CD4-positive, alpha-beta T cell treated with Interferon alpha-2 for 1 hour (primary cell): ENCODE data around the gene IPO11.
"Not testable (repeated sequence)": the region's sequence is repeated elsewhere in the genome, so short reads cannot be mapped to it uniquely, and the experiment has no call there.

Experiments
- DNase-seq, 2 donors: peaks; one replicate each; pipeline ENCODE4 v3.0.0-alpha.2; 2020 to 2022

IPO11 gene

DNA sequence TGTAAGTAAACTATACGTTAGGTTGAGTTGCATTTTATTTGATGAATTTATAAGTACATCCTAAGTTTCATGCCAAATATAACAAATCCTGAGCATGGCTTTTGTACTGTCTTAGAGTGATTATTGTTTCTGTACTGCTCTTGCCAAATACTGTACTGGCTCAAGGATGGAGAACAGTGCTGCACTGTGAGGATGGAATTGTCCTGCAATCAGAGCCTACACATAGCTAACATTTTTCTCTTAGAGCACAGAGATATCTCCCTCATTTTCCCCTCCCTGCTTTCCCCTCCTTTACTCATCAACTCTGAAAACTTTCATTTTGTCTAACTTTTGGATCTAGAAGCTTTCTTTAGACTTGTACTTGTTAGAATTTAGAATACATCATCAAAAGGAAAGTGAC is 194.3 kb downstream of the IPO11 start:
- DNase-seq = no peak

DNA sequence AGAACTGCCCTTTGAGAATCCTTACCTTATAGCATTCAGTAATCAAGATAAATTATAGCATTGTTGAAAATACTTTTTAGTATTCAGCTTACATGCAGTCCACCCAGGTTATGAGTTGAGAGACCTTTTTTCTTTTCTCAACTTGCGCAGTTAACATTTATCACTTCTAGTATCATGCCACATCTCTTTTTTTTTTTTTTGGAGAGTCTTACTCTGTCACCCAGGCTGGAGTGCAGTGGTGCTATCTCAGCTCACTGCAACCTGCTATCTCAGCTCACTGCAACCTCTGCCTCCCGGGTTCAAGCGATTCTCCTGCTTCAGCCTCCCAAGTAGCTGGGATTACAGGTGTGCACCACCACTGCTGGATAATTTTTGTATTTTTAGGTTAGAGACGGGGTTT is 195.1 kb downstream of the IPO11 start:
- no peak for DNase-seq

DNA sequence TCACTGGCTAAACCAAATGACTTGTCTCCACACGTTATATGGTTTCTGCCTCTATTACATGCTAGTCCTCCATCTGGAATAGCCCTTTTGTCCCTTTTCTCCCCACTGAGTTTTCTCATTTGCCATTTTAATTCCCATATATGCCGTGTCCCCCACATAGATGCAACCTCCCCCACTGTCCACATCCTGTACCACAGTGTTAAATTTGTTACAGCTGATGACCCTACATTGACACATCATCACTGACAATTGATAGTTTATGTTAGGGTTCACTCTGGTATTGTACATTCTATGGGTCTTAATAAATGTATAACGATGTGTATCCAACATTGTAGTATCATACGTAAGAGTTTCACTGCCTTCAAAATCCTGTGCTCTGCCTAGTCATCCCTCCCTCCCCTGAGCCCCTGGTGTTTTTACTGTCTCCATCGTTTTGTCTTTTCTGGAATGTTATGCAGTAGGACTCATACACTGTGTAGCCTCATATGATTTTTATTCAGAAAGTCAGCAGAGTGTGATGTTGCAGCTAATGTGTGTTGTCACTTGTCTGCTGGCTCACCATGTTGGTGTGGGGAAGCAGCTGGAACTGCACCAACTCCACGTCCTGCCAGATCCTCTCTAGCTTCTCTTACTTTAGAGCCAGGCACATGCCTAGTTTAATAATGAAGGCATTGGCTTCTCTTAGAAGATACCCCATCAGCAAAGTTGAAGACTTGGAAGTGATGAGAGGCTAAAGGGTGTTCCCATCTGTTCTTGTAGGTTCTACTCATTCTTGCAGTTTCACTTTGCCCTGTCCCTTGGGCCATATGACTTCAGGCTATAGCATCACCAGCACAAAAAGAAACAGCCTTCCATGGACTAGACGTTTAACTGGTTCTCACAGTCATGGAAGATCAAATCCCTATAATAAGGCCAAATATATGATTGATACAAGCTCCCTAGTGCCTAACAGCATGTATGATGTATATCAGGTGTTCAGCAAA is 196.3 kb downstream of the IPO11 start:
- no peak for DNase-seq

DNA sequence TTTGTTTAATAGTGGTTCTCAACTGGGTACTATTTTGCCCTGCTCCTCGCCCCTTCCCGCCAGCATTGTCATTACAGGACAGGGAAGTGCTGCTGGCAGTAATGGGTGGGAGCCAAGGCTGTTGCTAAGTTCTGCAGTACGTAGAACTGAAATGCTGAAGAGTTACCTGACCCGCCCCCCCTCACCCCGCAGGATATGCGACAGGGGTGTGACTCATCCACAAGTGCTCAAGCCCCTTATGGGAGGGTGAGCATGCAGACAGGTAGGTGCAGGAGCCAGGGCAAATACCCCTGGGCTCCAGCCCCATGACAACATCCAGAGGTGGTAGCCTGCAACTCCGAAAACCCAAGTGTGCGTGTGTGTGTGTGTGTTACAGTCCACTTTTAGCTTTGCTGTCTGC is 201.8 kb downstream of the IPO11 start:
- DNase-seq = no peak

DNA sequence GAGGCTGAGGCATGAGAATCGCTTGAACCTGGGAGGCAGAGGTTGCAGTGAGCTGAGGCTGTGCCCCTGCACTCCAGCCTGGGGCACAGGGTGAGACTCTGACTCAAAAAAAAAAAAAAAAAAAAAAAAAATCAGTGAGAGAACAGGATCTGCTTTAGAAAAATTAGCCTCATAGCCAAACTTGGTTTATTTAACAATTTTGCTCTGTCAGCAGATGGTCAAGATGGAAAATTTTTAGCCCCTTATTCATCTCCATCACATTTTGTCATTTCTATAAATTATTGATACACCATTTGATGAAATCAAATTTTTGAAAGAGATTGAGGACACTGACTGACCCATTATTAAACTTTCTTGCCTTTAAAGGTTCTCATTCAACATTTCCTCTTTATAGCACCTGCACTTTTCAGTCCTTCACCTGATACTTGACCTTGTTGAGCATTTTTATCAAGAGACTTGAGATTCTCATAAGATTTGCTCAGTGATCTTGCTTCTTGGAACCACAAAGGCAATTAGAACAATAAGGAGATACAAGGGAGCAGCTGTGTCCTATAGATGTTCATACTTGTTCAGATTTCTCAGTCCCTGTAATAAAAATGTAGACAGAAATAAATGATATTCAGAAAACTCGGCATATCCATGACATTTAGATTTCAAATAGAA is 204.2 kb downstream of the IPO11 start:
- no peak for DNase-seq

DNA sequence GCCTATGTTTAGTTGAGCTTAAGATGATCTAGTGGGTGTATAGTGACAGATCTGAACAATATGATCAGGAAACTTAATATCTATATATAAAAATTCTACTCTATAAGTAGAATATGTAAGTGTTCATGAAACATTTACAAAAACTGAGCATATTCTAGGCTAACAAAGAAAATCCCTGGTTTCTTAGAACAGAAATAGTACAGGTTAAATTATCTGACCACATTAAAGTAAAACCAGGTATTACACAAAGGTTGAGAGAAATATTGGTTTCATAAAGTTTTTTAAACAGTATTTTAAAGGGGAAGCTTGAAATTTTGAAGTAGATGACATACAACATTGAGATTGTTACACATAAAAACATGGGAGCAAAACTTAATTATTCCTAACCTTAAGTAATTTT is 205.4 kb downstream of the IPO11 start:
- DNase-seq = no peak

DNA sequence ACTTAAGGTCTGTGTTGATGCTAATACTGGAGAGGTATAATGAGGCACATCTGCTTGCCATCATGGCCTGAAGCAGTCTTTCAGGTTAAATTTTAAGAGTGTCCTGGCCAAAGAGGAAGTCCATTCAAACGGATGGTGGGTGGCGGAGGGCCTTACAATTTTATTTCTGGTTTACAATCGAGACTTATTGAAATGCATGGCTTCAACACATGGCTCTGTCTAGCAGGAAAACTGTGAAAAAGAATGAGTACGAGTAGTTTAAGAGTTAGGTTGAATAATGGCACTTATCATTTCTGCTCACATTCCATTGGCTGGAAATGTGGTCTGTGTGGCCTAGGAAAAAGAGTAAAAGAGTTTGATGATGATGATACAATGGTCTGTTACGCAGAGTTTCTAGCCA is 208.2 kb downstream of the IPO11 start:
- DNase-seq = no peak

DNA sequence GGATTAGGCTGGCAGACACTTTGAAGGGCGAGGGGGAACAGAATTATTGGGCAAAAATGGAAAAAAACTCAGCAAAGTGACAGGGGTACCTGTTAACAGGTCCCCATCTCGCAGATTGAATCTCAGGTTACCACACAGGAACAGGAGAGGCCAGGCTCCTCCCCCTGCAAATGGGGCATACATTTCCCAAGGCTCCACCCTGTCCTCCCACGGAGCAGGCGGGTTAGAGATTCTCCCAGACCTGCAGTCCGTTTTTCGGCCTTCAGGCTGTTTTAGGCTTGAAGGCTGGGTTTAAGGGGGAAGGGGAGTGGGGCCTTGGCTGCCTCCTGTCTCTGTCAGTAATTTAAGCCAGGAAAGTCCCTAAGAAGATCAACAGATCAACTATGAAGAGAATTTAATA is 208.7 kb downstream of the IPO11 start:
- no peak for DNase-seq

DNA sequence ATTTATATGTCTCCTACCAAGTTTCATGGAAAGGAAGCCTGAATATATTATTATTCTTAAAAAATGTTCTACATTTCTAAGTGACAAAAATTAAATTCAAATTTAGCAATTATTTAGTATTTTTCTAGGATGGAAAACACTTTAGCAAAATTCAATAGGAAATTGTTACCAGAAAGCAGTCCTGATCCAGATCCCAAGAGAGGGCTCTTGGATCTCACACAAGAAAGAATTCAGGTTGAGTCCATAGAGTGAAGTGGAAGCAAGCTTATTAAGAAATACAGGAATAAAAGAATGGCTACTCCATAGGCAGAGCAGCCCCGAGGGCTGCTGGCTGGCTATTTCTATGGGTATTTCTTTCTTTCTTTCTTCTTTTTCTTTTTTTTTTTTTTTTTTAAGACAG is 210.7 kb downstream of the IPO11 start:
- no peak for DNase-seq

DNA sequence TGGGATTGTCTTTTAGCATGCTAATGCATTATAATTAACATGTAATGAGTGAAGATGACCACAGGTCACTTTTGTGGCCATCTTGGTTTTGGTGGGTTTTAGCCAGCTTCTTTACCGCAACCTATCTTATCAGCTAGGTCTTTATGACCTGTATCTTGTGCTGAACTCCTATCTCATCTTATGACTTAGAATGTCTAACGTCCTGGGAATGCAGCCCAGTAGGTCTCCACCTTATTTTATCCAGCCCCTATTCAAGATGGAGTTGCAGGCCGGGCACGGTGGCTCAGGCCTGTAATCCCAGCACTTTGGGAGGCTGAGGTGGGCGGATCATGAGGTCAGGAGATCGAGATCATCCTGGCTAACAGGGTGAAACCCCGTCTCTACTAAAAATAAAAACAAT is 211.9 kb downstream of the IPO11 start:
- DNase-seq = not testable (repeated sequence)

DNA sequence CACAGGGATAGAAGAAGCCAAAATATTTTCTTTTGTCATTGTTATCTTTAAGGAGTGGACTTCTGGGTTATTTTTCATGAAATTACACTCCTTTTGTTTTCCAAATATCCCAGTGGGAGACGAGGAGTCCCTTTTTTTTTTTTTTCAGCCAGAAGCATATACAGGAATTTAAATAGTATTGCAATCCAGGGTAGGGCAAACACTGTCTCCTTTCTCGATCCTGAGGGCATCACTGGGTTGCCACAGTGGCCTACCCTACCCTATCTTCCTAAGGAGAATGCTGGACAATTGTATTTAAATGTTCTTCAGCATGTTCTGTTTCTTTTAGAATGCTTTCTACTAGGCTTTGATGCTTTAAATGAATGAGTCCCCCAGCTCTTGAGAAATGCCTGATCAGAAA is 214.0 kb downstream of the IPO11 start:
- no peak for DNase-seq

DNA sequence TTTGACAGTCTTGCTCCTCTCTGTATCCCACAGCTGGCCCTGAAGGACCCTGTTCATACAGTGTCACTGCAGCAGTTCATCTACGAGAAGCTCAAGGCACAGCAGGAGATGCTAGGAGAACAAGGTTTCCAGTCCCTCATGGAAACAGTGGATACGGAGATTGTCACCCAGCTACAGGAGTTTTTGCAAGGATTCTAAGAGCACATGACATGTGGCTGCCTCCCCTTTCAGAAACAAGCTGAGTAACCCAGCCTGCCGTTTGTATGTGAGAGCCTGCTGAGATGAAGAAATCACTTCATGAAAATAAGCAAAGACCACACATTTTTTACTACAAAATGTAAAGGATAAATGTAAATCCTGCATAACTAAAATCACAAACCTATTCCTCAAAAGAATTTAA is 214.6 kb downstream of the IPO11 start:
- no peak for DNase-seq

DNA sequence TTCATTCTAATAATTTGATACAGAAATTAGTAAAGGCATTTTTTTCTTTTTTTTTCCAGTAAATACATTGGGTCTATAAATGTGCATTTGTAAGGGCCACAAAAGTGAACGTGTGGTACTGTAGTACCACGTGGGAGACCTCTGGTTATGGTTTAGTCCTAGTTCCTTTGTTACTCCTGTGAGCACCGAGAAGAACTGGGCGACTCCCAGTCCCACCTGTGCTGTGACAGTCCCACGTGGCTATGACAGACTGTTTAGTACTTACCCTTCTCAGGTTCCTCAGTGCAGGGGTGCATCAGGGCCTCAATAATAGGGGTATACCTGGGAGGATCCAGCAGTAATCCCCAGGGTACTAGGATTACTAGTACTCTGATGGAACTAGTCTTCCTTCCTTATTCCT is 215.3 kb downstream of the IPO11 start:
- no peak for DNase-seq

DNA sequence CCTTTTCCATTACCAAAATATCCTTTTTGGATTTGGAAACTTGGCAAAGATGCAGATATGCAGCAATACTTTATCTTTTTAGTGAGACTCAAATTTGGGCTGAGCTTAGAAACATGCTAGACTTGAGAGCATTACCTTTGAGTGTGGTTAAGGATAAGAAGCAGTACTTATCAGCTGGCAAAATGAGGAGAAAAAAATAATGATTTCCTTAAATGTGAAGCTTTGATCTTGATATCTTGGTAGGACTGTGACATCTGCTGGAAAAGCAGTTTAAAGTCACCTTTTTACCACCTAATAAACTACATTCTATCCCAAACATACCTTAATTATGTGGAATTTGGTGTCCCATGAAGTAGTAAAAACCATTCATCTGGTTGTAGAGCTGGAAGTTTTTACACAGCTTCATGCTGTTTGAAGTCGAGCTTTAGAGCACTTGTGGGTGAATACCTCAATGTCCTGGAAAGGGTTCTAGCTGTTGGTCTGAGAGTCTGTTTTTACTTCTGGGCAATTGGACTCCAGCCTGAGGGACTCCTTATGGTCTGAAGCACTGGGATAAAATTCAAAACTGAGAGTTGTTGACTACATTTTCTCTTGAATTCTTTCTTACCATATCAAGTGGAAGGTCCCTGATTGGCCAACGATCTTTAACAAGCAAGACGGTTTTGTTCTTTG is 219.5 kb downstream of the IPO11 start:
- DNase-seq = peak in 1 of 2 donors; percentile 11

DNA sequence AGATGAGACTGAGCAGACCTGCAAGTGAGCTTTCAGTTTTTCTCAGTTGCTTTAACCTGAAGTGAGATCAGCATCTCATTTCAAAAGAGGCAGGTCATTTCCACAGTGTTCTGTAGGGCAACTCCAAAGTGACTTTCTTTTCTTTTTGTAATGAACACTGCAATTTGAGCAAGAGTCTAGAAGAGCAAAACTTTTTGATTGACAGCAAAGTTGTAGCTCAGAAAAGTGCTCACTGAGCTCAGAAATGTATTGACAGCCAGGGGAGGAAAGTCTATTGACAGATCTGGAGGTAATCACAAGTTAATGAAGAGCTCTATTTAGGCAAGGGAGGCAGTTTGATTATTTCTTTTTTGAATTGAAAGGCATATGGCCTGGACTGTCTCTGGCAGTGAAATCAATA is 220.7 kb downstream of the IPO11 start:
- no peak for DNase-seq

DNA sequence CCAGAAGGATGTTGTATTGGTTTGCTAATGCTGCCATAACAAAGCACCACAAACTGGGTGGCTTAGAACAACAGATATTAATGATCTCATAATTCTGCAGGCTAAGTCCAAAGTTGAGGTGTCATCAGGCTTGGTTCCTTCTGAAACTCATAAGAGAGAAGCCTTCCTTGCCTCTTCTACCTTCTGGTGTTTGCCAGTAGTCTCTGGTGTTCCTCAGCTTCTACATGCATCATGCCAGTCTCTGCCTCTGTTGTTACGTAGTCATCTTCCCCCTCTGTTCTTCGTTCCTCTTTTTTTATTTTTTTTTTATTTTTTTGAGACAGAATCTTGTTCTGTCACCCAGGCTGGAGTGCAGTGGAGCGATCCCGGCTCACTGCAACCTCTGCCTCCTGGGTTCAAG is 227.9 kb downstream of the IPO11 start:
- DNase-seq = no peak

DNA sequence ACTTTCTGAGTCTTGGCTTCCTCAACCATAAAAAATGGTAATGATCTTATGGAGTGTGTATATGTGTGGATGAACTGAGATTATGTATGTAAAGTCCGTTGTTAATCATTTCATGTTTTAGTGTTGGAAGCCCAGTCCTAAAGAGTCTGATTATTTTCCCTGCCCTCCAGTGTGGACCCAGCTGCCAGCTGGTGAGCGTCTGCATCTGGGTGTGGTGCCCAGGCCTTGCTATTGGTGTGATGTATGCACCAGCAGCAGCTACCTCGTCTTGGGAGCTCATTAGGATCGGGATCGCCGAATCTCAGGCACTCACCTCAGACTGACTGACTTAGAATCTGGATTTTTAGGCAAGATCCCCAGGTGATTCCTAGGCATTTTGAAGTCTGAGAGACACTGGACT is 229.9 kb downstream of the IPO11 start:
- no peak for DNase-seq

DNA sequence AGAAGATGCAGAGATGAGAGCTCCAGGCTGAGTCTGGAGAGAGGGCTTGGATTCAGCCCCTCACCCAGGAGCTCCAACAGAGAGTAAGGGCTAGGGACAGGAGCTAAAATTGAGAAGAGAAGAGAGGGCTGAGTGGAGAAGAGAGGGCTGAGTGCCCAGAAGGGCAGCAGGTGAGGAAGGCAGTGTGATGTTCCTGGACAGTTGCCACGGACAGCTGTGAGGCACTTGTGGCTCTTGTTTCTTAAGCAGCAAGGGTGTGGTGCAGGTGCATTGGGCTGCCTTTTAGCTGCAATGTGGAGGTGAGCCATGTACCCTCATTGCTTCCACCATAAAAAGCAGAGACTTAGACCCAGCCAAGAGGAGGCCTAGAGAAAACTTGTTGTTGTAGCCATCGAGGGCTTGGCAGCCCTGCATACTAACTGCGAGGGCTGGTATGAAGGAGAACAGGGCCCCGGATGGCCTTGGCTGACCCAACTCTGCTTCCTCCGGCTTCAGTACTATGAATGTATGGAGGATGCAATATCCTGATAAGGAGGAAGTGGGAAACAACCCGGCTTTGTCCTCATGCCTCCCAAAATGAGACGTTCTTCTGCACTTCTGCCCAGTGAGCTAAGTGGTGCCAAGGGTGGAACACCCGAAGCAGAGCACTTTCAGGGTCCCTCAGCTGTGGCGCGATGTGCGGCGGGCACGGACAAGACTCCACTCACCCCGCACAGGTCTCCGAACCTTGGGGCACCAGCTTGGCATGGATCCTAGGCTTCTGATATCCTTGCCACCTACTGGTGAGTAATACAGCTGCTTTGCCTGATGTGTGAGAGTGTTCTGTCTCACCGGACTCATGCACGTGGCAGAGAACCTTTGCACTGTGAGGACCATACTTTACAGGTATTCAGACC is 231.2 kb downstream of the IPO11 start:
- DNase-seq = no peak

DNA sequence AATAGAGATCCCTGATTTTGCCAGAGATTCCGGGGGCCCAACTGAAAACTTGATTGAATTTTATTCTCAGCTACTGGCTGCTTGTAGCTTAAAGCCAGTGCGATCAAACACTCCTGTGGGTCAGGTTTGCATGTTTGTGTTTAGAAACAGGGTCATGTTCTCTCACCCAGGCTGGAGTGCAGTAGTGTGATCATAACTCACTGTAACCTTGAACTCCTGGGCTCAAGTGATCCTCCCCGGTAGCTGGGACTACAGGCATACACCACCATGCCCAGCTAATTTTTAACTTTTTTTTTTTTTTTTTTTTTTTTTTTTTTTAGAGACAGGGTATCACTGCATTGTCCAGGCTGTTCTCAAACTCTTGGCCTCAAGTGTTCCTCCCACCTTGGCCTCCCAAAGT is 232.7 kb downstream of the IPO11 start:
- DNase-seq = no peak

DNA sequence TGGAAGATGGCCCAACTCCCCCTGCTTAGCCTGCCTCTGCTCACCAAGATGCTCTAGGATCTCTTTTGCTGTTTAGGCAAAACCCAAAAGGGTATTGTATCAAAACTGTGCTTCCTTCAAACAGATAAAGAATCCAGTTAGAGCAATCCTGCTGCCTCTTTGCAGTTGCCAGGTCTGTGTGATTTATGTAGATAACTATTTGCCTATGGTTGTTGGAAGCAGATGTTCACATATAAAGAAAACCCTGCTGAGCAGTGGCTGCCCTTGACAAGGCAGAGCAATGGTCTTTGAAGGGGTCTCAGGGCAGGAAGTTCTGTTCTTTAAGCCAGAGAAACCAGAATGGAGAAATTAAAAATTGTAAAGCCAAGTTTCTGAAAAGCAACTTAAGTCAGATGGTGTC is 234.7 kb downstream of the IPO11 start:
- DNase-seq = no peak

DNA sequence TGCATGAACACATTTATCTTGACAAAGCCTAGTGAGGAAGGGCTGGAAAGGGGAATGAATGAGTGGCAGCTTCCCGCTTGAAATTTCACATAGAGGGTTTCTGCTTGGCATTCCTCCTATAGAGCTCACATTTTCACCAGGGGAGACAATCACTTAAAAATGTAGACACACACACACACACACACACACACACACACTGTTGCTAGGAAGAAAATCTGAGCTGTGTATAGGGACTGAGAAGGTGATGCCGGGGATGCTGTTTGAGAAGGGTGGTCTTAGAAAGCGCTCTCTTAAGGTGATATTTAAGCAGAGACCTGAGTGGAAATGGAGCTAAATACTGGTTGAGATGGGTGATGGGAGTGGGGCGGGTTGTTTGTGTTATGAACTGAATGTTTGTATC is 236.5 kb downstream of the IPO11 start:
- DNase-seq = no peak

DNA sequence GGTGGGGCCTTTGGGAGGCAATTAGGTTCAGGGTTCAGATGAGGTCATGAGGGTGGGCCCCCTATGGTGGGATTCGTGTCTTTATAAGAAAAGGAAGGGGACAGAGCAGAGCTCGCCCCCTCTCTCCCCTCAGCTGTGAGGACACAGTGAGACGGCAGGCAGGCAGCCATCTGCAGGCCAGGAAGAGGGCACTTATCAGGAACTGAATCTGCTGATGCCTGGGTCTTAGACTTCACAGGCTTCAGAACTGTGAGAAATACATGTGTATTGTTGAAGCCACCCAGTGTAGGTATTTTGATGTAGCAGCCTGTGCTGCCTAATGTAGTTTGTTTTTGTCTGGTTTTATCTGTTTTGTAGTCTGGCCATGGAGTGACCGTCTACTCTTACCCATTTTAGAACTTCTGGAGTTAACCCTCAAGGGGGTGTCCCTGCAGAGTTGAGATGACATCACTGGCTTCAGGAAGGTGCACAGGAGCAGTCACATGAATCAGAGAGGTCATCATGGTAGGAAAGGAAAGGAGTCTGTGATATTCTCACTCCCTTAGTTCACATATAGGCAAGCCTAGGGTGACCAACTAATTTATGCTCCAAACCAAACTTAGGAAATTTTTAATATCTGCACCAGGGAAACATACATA is 237.0 kb downstream of the IPO11 start:
- DNase-seq = no peak
